SH-SY5Y (cell line): ENCODE data around the gene LEPROT.

ENCODE experiments used
- GATA2 ChIP-seq: IDR thresholded peaks from 2 replicates; pipeline ENCODE4 v1.6.1; 2011; ENCODE audit warnings: mild to moderate bottlenecking, low read depth, low read length
- GATA3 ChIP-seq: IDR thresholded peaks from 2 replicates; pipeline ENCODE4 v1.6.1; 2011; ENCODE audit warnings: low read depth, mild to moderate bottlenecking, low read length, moderate library complexity

The LEPROT gene

DNA sequence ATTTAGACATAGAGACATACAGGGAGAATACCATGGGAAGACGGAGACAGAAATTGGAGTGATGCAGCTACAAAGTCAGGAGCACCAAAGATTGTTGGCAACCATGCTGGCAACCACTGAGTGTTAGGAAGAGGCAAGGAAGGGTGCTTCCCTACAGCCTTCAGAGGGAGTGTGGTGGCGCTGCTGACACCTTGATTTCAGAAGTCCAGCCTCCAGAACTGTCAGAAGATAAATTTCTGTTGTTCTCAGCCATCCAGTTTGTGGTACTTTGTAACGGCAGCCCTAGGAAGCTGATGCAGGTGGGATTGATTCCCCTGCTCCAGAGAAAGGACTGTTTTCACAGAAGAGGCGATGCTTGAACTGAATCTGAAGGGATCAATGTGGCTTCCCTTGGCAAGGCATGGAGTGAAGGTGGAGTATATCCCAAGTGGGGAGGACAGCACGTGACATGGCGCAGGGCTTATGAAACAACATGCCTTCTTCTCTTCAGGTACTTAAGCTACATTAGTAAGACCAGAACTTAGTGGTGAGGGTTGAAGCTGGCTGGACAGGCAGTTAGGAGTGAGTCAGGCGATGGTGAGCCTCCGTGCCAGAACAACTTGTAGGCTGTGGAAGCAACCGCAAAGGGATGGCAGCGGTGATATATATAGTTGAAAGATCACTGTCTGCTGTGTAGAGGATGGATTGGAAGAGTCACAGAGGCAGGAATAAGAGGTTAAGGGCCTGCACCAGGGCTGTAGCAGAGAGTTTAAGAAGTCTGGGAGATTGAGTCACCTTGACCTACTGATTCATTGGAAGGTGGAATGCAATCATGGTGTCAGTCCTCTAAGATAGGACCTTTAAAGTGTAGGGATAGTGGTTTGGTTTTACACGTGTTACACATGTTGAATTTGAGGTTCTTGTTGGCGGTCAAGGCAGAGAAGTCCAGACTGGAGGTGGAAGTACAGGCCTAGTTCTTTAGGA is 2.1 kb downstream of the LEPROT start:
- TF ChIP-seq GATA3 (no peak), GATA2 (no peak)

DNA sequence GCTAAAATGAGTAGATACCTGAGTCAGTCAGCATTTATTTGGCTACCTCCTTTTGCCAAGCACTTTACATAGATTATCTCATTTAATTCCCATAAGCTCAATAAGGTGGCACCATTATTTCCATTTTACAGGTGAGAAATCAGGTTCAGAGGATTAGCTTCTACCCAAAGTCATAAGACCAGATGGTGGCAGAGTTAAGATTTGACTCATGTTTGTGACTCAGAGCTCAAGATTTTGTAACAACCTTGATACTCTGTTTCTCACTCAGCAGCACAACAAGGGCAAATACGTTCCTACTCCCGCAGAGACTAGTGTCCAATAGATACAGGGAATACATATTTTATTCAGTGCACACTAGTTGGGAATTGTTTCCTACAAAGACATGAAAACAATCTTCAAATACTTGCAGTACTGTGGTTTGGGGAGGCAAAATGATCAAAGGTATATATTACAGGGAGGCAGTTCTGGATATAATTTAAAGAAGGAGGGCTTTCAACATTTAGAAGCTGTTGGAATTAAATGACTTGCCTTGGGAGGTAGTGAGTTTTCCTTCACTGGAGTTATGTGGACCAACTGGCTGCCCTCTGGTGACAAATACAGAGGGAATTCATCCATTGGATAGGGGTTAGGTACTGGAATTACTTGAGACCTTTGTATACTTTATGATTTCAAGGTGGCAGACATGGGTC is 3.6 kb downstream of the LEPROT start:
- TF ChIP-seq GATA2 (no peak), GATA3 (no peak)

DNA sequence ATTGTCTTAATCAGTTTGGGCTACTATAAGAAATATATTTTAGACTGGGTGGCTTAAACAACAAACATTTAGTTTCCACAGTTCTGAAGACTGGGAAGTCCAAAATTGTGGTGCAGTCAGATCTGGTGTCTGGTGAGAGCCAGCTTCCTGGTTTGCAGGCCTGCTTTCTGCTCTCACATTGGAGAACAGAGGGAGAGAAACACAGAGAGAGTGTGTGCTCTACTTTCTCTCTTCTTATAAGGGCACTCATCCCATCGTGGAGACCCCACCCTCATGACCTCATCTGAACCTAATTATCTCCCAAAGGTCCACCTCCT is 4.1 kb downstream of the LEPROT start:
- no peak for TF ChIP-seq GATA2
- TF ChIP-seq GATA3: no peak

DNA sequence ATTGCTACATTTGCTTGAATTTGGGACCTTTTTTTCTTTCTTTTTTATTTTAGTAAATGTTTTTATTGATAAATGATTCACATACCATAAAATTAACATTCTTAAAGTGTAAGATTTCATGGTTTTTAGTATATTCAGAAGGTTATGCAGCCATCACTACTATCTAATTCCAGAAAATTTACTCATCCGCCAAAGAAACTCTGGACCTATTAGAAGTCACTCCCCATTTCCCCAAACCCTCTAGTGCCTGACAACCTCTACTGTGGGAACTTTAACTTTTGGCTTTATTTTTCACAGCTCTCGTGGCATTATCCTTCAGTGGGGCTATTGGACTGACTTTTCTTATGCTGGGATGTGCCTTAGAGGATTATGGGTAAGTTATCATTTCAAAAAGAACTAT is 4.5 kb downstream of the LEPROT start:
- no peak for TF ChIP-seq GATA3
- TF ChIP-seq GATA2: no peak

DNA sequence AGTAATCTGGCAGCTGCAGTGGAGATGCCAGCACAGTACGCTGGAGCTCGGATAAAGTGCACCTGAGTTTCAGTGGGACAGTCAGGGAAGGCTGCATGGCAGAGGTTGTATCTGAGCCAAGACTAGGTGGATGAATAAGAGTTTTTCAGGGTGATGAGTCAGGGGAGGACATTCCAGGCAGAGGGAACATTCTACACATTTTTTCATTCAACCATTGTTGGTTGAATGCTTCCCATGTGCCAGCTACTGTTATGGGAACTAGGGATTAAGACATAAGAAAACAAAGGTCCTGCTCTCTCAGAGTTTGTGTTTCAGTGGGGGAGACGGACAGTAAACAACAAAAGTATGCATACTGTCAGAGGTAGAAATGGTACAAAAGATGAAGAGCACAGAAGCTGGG is 5.2 kb downstream of the LEPROT start:
- no peak for TF ChIP-seq GATA2
- no peak for TF ChIP-seq GATA3

DNA sequence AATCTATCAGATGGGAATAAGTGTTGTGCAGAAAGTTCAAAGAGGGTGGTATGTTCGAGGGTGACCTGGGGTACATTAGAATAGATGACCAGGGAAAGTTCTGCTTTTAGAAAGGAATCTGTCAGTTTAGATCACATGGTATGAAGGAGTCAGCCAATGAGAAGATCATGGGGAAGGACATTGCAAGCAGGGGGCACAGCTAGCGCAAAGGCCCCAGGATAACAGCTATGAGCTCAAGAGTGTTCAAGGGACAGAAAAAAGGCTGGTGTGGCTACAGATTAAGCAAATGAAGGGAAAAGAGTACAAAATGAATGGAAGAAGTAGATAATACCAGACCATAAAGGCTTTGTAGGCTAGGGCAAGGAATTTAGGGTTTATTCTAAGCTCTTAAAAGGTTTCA is 8.6 kb downstream of the LEPROT start:
- no peak for TF ChIP-seq GATA2

DNA sequence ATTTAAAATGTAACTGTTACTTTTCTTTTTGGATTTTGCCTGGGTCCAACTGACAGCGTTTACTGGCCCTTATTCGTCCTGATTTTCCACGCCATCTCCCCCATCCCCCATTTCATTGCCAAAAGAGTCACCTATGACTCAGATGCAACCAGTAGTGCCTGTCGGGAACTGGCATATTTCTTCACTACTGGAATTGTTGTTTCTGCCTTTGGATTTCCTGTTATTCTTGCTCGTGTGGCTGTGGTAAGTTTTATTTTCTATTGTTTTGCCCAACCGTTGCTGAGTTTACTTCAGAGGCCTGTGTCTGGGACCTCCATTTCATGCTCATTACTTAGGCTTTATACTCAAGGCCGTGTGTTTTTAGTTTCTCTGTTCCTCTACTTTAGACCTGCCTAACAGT is 9.3 kb downstream of the LEPROT start:
- no peak for TF ChIP-seq GATA3
- TF ChIP-seq GATA2: no peak

DNA sequence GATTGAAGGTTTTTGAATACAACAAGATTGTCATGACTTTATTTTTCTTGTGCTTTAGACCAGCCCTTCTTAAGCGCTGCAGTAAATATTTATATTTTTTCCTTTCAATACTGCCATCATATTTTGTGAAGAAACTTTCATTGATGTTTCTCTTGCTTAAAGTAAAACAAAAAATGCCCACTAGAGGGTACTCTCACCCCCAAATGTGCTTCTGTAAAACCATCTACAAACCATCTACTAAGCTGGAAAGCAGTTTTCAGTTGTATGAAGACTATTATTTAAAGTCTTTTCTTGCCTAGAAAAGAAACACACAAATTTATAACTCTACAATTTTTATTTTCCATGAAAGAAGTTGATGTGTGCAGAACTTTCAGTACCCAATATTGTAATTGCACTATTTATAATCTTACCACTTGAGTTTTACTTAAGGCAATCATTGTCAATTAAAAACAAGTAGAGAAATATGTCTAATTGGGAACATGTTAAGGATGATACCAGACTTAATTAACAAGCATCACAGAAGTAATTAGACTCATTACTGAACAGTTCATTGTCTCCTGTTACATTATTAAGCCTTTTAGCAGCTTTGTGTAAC is 10.7 kb downstream of the LEPROT start:
- TF ChIP-seq GATA2: no peak
- TF ChIP-seq GATA3: no peak

DNA sequence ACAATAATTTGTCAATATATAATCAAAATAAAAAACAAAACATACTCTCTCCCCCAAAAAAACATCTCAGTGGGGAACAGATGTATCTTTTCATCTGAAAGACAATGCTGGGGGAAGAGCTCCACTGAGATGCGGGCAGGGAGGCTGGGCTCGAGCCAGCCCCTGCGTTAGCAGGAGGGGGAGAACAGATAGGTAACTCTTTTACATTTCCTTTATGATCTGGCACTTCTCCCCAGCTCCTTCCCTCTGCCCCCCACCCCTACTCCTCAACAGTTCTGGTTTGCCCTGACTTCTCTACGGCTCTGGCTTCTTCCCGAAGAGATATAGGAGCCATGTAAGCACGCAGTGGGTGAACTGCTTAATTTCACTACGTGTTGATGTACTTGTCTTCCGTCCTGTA is 12.4 kb downstream of the LEPROT start:
- TF ChIP-seq GATA3: no peak
- no peak for TF ChIP-seq GATA2

DNA sequence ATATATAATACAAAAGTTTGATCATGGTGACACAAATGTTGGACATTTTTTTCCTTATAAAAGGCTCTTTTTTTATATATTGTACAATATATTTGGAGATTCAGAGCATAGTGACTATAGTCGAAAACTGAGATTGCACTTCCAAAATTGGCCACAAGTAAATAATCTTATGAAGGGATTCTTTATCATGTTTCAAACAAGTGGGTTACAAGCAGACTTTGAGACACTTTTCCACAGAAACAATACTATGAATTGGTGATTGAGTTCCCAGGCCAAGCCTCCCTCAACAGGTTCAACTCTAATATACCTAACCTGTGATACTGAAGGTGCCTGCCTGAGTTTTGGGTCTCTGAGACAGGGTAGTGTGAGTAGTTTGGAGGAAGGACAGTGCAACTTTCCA is 13.8 kb downstream of the LEPROT start:
- TF ChIP-seq GATA2: no peak
- no peak for TF ChIP-seq GATA3

DNA sequence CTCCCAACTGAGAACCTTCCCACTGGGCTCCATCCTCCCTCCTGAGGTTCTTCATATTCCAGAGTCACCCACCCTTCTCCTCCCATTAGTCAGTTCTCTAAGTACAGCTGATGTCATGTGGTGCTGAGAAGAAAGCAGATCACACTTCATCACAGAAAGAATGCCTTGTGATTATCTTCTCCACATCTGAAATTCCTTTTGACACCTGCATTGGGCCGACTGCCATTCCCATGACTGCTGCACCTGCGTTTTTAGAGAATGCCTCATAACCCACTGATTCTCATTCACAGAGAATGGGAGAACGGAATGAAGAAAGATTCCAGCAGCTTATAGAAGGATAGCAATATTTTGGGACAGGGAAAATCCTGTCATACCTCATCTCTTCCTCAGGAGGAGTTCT is 14.3 kb downstream of the LEPROT start:
- no peak for TF ChIP-seq GATA3
- TF ChIP-seq GATA2: no peak

DNA sequence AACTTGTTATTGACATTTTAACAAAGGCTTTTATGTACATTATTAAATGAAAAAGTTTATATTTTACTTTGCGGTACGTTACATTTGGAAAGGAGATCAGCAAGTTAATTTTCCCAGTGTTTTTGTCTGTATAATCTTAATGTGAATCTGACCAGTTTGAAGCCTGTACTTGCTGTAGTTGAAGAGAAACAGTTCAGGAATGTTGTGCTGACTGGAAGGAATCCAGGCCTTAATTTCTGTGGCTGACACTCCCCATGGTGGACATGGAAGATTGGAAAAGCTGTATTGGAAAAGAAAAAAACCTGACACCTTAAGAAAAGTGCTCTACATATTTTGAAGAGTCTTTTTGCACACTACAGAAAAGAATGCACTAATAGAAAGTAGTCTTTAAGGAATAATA is 15.5 kb downstream of the LEPROT start:
- TF ChIP-seq GATA3 (no peak), GATA2 (no peak)

DNA sequence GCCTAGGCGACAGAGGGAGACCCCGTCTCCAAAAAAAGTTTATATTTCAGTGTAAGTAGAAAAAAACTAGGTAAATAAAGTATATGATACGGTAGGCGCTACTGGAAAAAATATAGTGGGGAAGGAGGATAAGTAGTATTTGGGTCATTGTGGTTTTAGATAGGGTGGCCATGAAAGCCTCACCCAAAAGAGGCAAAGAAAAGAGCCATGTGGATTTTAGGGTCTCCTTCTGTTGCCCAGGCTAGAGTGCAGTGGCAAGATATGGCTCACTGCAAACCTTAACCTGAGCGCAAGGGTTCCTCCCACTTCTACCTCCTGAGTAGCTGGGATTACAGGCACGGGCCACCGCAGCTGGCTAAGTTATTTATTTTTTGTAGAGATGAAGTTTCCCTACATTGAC is 17.1 kb downstream of the LEPROT start:
- TF ChIP-seq GATA2: no peak
- no peak for TF ChIP-seq GATA3

DNA sequence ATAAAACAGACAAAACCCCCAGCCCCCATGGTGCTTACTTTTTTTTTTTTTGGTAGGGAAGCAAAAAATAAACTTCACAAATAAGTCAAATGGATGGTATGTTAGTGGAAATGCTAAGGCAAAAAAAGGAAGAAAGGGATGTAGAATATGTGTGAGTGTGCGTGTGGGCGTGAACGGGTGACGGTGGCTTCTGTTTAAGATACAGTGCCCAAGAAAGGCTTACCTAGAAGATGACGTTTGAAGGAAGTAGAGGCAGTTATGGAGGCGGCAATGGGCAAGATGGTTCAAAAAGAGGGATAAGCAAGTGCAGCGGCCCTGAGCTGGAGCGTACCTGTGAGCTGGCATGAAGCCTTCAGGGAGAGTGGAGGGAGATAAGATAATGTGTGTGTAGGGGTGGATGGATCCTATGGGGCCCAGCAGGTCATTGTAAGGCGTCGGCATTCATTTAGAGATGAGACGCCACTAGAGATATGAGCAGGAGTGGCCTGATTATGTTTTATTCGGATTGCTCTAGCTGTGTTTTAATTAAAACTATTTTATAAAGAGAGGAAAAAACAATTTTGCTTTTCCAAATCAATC is 19.9 kb downstream of the LEPROT start:
- no peak for TF ChIP-seq GATA2
- no peak for TF ChIP-seq GATA3

DNA sequence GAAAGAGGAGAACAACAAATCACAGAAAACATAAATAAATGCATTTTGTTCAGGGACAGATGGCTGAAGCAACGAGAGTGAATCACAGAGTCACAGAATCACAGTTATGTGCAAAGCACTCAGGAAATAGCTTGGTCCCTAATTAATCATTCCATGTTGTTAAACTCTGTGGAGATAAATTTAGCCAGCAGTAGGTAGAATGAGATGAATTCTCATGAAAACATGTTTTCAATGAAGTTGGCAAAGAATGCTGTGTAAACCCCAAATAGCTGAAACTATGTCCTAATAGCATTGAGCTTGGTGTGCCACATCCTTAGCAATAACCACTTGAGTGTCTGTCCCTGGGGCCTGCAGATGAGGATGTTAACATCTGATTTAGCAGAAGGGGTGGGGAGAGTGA is 20.4 kb downstream of the LEPROT start:
- no peak for TF ChIP-seq GATA3
- no peak for TF ChIP-seq GATA2

DNA sequence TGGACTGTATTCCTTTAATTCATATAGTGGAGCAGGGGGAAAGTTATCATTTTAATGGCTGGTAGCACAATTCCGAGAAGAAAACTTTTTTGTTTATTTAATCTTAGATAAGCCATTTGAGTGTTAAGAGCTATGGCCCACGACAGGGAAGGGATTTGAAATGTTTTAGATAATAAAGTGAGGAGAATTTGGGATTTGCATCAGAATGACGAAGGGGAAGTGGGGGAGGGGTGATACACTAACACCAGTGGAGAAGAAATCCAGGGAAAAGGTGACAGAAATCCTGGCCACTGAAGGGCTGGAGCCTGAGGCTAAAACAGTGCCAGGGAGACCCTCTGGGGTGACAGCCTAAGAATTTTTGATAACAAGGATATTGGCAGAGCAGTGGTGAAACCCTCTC is 21.0 kb downstream of the LEPROT start:
- TF ChIP-seq GATA2 (no peak), GATA3 (no peak)
